HG02885 (cell line): Measurements from ENCODE around the gene PLEKHG3.

Experiments
- ATAC-seq: cut with Tn5 transposase; IDR thresholded peaks from one replicate; pipeline ENCODE4 v1.9.1; 2021; ENCODE audit warnings: mild to moderate bottlenecking; ENCODE audit not compliant: unreplicated experiment, poor library complexity

PLEKHG3 gene

DNA sequence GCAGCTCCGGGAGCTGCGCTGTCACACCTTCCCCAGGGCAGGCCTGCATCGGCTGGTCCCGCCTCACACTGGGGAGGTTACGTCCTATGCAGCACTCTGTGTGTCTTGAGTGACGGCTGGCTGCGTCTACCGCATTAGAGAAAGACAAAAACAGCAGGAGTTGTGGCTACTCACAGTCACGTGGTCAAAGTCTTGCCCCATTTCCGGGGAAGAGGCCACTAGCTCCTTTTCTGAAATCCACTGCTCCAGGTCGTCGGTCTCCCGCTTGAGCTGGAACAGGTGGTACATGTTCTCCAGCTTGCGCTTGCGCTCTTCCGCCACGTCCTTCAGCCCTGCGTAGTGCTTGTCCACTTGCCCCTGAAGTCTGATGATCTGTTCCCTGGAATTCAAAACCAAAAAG is 68.8 kb downstream of the PLEKHG3 start:
- ATAC-seq: no peak

DNA sequence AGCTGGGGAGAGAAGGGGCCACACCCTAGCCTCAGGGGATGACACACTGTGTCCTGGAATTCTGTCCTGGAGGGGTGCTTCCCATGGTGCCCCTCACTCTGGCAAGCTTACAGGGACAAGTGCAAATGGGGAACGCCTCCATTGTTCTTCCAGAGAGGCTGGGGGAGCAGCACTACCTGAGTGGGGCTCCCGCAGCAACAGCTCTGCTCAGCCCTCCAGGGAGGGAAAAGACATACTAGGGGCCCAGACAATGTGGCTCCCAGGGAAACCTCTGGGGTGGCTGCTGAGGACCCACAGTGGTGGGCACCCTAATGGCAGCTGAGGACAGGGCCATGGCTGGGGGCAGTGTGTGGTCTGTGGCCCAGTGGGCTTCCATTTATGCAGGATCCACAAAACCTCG is 69.4 kb downstream of the PLEKHG3 start:
- ATAC-seq: no peak

- no peak for ATAC-seq
Measured at GRCh38 chr14:64774272-64774671, 70.0 kb downstream of the PLEKHG3 start.

DNA sequence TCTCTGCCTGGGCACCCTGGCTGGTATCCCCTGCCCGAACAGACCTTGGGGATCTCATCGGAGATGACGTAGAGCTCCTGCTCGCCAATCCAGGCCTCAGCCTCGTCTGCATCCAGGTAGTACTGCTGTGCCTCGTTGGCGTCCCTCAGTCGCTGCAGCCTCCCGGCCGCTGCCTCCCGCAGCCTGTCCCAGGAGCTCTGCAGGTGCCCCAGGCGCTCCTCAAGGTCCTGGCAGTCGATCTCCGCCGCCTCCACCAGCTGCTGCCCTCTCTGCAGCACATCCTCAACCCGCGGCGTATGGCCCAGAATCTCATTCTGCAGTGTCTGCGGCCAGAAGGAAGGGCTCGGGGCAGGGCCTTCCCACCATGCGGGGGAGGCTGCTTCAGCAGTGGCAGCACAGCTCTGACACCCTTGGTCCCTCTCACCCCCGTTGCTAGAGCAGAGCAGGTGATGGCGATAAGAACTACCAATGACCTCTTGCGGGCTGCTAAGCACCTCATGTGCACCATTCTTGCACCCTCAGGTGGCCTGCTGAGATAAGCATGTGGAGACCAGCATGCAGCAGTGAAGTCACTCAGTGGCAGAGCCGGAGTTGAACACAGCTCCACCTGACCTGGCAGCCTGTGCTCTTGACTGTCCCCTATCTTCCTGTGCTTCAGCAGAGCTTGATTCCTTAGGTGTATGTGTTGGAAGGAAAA is 71.0 kb downstream of the PLEKHG3 start:
- ATAC-seq: no peak

GRCh38 chr14:64777461-64777860 is 73.2 kb downstream of the PLEKHG3 start:
- ATAC-seq: no peak

DNA sequence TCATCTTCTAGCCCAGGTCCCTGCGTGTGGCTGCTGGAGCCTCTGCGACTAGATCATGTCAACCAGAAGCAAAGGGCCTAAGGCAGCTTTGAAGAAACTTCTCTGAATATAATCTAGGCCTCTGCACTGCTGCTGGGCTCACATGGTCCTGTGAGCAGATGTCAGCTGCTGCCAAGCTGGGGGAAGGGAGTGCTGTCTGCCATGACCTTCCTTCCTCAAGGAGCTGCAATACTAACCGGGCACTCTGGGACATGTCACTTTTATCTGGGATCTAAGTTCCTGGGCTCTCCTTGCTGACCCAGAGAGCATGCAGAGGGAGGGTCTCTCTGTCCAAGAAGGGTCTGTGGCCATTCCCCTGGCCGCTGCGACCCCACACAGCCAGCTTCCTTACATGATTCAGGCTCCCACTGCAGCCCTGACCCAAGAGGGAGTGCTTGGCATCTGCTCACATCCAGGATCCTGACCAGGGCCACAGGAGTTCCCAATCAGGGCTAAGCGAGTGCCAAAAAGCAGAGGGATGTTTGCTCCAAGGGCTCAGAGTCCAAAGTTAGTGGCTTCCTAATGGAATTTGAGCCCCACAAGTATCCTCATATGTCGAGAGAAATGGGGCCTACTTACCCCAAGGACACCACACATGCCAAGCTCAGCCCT is 74.0 kb downstream of the PLEKHG3 start:
- ATAC-seq: no peak

GRCh38 chr14:64779472-64779871 is 75.2 kb downstream of the PLEKHG3 start:
- ATAC-seq: no peak

GRCh38 chr14:64782196-64782595 is 78.0 kb downstream of the PLEKHG3 start:
- ATAC-seq: no peak

- no peak for ATAC-seq
Measured at GRCh38 chr14:64784006-64784405, 79.8 kb downstream of the PLEKHG3 start.

- no peak for ATAC-seq
Measured at GRCh38 chr14:64786296-64787149, 82.3 kb downstream of the PLEKHG3 start.

DNA sequence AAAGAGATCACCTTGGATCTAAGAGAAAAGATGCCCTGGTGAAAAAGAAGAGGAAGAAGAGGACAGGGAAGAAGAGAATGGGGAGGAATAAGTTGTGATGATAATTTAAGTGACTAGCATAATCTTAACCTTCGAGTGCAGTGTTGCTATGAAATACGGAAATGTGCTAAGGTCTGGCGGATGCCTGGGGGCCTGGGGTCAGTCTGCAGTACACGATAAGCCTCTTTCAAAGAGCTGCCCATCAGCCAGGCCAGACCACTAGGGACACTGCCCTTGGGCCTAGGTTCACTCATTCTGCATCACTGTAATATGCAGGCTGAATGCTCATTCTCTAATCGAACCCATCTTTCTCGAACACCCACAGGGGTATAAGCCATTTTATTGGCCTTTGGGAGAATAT is 83.4 kb downstream of the PLEKHG3 start:
- no peak for ATAC-seq

GRCh38 chr14:64788706-64789105 is 84.5 kb downstream of the PLEKHG3 start:
- no peak for ATAC-seq

DNA sequence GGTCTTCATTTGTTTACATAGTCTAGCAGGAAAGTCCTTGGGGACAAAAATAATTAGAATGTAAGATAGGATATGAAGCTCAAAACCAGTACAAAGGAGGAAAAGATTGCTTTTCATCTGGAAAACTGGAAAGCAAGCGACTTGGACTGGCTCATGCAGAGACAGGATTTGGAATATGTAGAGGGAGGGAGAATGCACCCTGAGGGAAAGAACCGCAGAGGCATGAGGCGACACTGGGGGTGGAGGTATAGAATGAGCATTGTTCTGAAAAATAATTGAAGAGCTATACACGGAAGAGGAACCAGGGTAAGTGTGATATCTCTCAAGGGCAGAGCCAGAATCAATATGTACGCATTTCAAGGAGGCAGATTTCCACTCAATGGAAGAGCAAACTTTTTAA is 85.5 kb downstream of the PLEKHG3 start:
- ATAC-seq: no peak

DNA sequence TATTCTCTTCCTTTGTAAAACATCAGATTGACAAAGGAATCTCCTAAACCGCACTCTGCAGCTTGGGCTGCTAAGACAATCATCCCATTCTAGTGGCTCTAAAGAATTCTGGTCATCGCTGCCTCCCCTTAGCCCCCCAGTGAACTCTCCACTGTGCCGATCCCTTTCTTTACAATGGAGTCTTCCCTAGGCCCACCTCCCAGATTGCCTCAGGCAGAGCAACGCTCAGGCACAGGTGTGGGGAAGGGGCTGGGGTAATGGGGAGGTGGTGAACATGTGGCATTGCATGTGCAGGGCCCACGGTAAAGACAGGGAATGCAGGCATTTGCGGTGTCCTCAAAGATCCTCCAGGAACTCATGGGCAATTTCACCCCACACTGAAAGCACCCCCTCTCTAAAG is 86.3 kb downstream of the PLEKHG3 start:
- ATAC-seq: no peak

DNA sequence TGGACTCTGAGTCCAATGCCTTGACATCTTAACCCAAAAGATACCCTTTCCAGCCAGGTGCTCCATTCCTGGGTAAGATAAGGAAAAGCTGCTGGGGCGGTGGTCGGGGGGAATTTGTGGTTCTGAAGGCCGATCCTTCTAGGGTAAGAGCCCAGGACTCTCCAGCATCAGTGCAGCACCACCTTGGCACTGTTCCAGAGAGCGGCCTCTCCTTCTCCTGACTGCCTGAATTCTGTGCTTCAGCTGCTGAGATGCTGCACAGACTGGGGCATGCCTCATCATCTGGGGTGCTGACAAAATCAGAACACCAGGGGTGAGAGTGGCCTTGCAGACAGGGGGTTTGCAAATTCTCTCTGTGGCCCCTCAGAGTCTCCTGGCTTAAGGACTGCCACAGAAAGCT is 88.0 kb downstream of the PLEKHG3 start:
- ATAC-seq: no peak

DNA sequence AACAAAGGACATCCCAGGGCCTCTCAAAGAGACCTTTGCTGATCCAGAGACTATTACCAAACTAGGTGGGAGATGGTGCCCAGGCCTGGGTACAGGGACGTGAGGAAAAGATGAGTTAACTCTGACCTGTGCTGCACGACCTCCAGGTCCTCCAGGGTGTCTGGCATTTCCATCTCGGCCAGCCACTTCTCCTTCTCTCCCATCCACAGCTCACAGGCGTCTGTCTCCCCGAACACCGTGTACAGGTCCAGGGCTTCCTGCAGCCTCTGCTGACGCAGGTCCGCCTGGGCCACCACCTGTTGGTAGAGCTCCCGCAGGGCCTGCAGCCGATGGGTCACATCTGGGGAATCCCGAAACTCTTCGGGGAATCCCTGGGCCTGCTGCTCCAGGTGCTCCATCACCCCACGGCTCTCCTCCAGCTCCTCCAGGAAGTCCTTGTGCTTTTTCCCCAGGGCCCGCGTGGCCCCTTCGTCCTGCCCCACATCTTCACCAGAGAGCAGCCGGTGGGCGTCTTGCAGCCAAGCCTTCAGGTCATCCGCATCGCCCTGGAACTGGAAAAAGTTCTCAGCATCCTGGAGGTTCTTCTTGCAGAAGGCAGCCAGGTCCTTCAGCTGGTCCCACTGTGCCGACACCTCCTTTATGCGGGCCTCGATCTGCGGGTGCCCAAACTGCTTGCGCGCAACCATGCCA is 88.8 kb downstream of the PLEKHG3 start:
- ATAC-seq: no peak

DNA sequence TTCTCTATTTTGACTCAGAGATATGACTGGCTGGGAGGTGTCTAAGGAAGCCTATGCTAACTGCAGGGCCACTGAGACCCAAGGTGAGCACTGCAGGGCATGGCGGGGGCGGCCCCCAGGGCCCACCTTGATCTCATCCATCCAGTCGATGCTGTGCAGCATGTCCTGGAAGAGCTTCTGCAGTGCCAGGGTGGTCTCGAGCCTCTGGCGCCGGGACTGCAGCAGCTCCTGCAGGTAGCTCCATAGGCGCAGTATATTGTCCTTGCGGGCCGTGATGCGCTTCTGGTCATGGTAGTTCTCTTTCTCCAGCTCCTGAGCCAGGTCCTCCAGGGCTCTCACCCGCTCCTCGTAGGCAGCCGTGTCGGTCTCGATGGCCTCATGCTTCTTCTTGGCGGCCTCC is 91.0 kb downstream of the PLEKHG3 start:
- no peak for ATAC-seq

GRCh38 chr14:64795921-64796320 is 91.7 kb downstream of the PLEKHG3 start:
- ATAC-seq: no peak

- no peak for ATAC-seq
Measured at GRCh38 chr14:64796369-64796768, 92.1 kb downstream of the PLEKHG3 start.

DNA sequence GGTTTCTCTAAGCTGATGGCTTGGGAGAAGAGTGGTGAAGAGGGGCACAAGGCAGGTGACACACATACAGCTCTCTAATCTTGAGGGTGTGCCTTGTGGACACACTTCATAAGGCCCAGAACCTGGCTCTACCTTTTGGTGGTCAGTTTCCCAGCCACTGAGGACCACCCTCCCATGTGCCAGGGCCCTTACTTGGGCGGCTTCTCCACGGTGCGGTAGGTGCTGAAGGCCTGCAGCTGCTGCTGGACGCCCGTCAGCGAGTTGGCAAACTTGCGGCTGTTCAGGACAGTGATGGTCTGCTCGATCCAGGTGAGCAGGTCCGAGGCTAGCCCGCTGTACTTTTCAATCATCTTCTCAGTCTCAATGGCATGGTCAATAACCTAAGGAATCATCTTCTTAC is 95.3 kb downstream of the PLEKHG3 start:
- ATAC-seq: no peak
